Ascending aorta (tissue), 2 donors: ENCODE results near the gene CD84. TPM values are rescaled to one million over a fixed set of nuclear protein-coding genes. Genes with fewer than 3 reads are reported as not detected.
"Not testable (repeated sequence)": the region's sequence is repeated elsewhere in the genome, so short reads cannot be mapped to it uniquely, and the experiment has no call there.

ENCODE experiments used
- DNase-seq, 2 donors: peaks; one replicate each; pipeline ENCODE4 v3.0.0-alpha.2; 2019; ENCODE audit warnings: low spot score in 2 of 2
- H3K27ac ChIP-seq, 2 donors: fragments of 200-600 bp; sonication (generic); one replicate each; pipeline ENCODE4 v1.5.1; 2016 to 2017; ENCODE audit warnings: mild to moderate bottlenecking in 1 of 2
- H3K27me3 ChIP-seq: fragments of 200-600 bp; sonication (generic); one replicate; pipeline ENCODE4 v1.5.1; 2017
- H3K36me3 ChIP-seq, 2 donors: fragments of 200-600 bp; sonication (generic); one replicate each; pipeline ENCODE4 v1.5.1; 2016
- H3K4me1 ChIP-seq, 2 donors: fragments of 200-600 bp; sonication (generic); one replicate each; pipeline ENCODE4 v1.5.1; 2016 to 2017; ENCODE audit warnings: mild to moderate bottlenecking in 1 of 2
- H3K4me3 ChIP-seq, 2 donors: fragments of 200-600 bp; sonication (generic); one replicate each; pipeline ENCODE4 v1.5.1; 2016 to 2017; ENCODE audit warnings: mild to moderate bottlenecking in 1 of 2
- H3K9me3 ChIP-seq, 2 donors: fragments of 200-600 bp; sonication (generic); one replicate each; pipeline ENCODE4 v1.5.1; 2016
- CTCF ChIP-seq, 3 experiments: fragments of 200-600 bp in 2 of 3; fragments of 450-650 bp in 1 of 3; sonication (generic) in 2 of 3; IDR thresholded peaks; one replicate each; pipeline ENCODE4 v1.5.1; 2016 to 2019; ENCODE audit warnings: antibody characterized with exemption in 3 of 3, mild to moderate bottlenecking in 1 of 3, moderate library complexity in 1 of 3
- intact Hi-C: fragments of 100-400 bp; cut with DNase I; formaldehyde crosslinking; loops from one replicate; pipeline ENCODE4 v1.15.1; 2023
- total RNA-seq: library from RNA; depleted of rRNA; stranded (reverse); fragments of >200 nt; gene quantifications from one replicate; pipeline ENCODE4 v1.1.0, GENCODE V29; 2016

Gene CD84
- total RNA-seq = 1.1 TPM

GRCh38 chr1:160579216-160579701, at the start of gene CD84:
Gene CD84, minus strand, starts transcription at chr1:160579496. Its CDS starts 59 bp downstream, at chr1:160579437.
- Histone ChIP-seq H3K27me3 (no peaks in the 10 kb centered on the region), H3K4me1 (no peaks in the 10 kb centered on the region), H3K27ac (no peak within 1 kb of the TSS), H3K9me3 (no peaks in the 10 kb centered on the region), H3K36me3 (no peaks in the 10 kb centered on the region), H3K4me3 (peak within 1 kb of the TSS in 1 of 2 donors; percentile 38)
- no peak for TF ChIP-seq CTCF (IDR thresholded peaks at IDR 0.05)
- intact Hi-C loops = no loop called here
- DNase-seq = no peak

DNA sequence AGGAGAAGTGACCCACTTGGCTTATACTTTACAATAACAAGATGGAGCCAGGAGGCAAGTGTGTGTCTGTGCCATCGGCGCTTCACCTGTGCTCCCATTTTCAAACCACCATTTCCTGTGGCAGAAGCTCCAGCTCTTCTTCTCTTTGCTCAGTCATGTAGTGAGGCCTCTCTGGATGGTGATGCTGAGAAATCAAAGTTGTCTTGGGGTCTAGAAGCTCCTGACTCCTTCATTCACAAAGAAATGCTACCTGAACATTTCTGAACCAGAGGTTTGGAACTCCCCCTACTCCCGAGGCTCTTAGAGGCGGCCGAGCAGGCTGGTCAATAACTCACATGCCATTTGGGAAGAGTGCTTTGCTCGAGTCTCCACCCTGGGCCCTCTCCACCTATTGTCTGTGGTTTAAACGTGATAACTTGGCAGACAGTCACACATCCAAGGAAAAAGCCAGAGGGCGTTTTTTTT, 49.5 kb upstream of the CD84 start:
- Histone ChIP-seq H3K4me3 (no peak overlapping the region), H3K27me3 (no peaks in the 10 kb centered on the region), H3K36me3 (no peaks in the 10 kb centered on the region), H3K9me3 (no peaks in the 10 kb centered on the region), H3K27ac (no peak overlapping the region), H3K4me1 (no peaks in the 10 kb centered on the region)
- intact Hi-C loops = no loop called here
- no peak for DNase-seq
- TF ChIP-seq CTCF (IDR thresholded peaks at IDR 0.05) = no peak

- H3K4me1 ChIP-seq, H3K9me3 ChIP-seq, H3K27ac ChIP-seq, intact Hi-C loops, H3K36me3 ChIP-seq, H3K27me3 ChIP-seq, DNase-seq, H3K4me3 ChIP-seq: not testable (repeated sequence)
Observed at GRCh38 chr1:160627677-160628289, 48.5 kb upstream of the CD84 start.

DNA sequence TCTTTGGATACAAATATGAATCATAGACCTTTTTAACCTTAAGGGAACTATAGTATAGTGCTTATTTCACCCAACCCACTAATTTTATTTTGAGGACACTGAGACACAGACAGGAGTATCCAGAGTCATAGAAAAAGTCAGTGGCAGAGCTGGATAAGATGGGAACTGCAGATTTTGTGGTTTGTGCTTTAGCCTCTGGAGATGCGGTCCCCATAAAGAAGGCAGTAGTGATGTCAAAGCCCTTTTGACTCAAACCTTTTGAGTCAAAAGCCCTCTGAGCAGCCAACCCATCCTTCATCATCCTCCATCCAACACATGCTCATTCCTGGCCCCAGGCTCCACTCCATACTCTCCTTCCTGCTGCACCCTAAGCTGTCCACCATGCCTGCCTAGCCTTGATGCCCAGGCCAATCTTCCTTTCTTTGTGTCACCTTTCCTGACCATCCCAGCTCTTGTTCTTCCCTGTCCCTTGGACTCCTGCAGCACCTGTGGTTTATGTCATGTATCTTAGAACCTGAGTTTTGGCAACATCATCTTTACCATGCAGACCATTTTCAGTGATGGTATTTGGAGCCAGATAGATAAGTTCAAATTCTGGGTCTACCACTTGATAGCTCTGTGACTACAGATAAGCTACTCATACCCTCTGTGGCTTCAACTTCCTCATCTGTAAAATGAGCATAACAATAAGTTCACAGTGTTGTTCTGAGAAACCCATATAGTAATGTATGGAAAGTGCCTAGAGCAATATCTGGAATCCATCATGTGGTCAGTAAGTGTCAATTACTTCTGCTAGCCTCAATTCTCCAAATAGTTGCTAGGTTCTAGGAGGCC, 47.4 kb upstream of the CD84 start:
- intact Hi-C loops = no loop called here
- no peaks in the 10 kb centered on the region for H3K4me1 ChIP-seq
- no peak for TF ChIP-seq CTCF (IDR thresholded peaks at IDR 0.05)
- H3K9me3 ChIP-seq = no peaks in the 10 kb centered on the region
- no peaks in the 10 kb centered on the region for H3K27me3 ChIP-seq
- H3K27ac ChIP-seq = no peak overlapping the region
- DNase-seq = no peak
- no peaks in the 10 kb centered on the region for H3K36me3 ChIP-seq
- no peak overlapping the region for H3K4me3 ChIP-seq

GRCh38 chr1:160625725-160626498, 46.6 kb upstream of the CD84 start:
- Histone ChIP-seq H3K27me3 (no peaks in the 10 kb centered on the region), H3K4me1 (no peaks in the 10 kb centered on the region), H3K9me3 (no peaks in the 10 kb centered on the region), H3K36me3 (no peaks in the 10 kb centered on the region), H3K4me3 (no peak overlapping the region), H3K27ac (no peak overlapping the region)
- DNase-seq = no peak
- intact Hi-C loops = no loop called here
- no peak for TF ChIP-seq CTCF (IDR thresholded peaks at IDR 0.05)
